HG02571 (cell line): ENCODE measurements around the gene CLASP1.
"Not testable (repeated sequence)": the region's sequence is repeated elsewhere in the genome, so short reads cannot be mapped to it uniquely, and the experiment has no call there.

ENCODE experiments used
- ATAC-seq: cut with Tn5 transposase; IDR thresholded peaks from one replicate; pipeline ENCODE4 v1.9.1; 2021; ENCODE audit warnings: mild to moderate bottlenecking, moderate library complexity; ENCODE audit not compliant: unreplicated experiment

Gene CLASP1

DNA sequence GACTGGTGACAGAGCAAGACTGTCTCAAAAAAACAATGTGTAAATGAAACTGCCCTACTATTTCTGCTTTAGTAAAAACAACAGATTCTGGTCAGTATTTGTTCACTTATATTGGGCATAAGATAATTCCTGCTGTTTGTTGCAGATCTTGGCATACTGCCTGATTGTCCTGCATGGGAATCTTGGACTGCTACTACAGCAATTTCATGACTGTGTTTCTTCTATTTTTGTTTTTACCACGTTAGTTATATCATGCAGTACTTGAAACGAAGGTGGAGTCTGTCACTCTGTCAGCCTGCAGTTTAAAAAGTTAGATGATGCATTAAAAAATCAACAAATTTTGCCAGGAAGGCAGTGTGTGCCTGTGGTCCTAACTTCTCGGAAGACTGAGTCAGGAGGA is 14.2 kb upstream of the CLASP1 start:
- ATAC-seq = no peak

DNA sequence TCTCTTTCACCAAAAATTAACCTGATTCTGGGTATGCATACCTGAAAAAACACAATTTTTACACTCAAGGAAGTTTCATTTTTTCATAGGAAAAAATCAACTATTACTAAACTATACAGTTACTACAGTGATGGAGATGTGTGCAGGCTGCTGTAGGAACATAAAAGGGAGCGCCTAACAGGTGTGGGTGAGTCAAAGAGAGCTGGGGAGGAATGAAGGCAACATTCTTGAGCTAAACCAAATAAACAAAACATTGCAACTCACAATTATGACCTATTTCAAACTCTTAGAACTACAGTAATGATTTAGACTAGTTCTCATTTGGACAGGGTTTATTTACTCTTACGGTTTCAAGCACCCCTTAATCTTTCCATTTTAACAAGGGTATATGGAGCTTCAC is 13.4 kb upstream of the CLASP1 start:
- ATAC-seq = no peak

- ATAC-seq = no peak
Observed at GRCh38 chr2:121659933-121660332, 10.7 kb upstream of the CLASP1 start.

DNA sequence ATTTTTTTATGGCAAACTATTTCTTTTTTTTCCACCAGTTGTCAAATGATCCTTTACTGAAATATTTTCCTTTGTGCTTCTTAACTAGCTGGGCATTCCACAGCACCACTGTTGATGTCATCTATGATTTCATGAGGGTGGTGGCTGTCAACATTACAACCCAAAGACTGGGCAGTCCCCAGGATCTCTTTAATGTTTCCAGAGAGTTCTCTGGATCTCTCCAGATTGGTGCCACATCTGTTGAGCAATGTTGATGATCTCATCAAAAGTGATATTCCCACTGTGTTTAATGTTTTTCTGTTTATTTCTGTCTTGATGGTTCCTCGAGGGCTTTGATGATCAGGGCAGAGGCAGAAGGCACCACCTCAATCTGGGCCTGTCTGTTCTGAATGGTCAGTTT is 9.1 kb upstream of the CLASP1 start:
- not testable (repeated sequence) for ATAC-seq

DNA sequence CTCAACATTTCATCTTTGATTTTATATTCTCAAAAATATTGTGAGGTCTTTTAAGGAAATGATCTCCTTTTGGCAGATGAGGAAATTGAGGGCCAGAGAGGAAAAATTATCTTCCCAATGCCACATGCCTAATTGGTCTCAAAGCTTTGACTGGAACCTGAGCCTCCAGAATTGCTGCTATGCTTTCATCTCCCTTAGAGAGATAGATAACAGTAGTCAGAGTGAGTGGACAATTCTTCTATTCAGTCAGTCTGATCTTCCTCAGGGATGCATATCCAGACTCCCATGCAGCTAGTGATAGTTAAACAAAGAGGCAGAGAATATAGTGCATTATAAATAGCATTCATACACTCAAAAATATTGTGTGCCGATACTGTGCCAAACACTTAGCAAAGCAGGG is 3.8 kb upstream of the CLASP1 start:
- ATAC-seq = no peak

DNA sequence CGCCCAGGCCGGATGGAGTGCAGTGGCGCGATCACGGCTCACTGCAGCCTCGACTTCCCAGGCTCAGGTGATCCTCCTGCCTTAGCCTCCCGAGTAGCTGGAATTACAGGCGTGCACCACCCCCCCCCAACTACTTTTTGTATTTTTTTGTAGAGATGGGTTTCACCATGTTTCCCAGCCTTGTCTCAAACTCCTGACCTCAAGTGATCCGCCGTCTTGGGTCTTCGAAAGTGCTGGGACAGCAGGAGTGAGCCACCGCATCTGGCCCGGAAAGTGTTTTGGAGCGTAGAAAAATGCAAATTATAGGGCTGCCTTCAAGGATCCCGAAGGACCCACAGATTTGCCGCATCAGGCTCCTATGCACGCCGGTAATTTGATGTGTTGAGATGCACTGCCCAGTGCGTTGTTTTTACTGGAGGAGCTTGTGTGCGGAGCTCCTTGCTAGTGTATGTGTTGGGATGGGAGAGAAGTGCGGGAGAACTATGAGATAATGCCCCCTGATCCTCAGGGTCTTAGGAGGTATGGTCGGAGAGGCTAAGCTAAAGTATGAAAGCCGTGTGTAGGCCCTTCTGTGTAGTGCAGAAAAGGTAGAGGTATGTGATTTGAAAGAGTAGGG is 1.2 kb upstream of the CLASP1 start:
- no peak for ATAC-seq

- ATAC-seq = peak; percentile 91
Observed at GRCh38 chr2:121649596-121650314, 493 bp upstream of the CLASP1 start.

DNA sequence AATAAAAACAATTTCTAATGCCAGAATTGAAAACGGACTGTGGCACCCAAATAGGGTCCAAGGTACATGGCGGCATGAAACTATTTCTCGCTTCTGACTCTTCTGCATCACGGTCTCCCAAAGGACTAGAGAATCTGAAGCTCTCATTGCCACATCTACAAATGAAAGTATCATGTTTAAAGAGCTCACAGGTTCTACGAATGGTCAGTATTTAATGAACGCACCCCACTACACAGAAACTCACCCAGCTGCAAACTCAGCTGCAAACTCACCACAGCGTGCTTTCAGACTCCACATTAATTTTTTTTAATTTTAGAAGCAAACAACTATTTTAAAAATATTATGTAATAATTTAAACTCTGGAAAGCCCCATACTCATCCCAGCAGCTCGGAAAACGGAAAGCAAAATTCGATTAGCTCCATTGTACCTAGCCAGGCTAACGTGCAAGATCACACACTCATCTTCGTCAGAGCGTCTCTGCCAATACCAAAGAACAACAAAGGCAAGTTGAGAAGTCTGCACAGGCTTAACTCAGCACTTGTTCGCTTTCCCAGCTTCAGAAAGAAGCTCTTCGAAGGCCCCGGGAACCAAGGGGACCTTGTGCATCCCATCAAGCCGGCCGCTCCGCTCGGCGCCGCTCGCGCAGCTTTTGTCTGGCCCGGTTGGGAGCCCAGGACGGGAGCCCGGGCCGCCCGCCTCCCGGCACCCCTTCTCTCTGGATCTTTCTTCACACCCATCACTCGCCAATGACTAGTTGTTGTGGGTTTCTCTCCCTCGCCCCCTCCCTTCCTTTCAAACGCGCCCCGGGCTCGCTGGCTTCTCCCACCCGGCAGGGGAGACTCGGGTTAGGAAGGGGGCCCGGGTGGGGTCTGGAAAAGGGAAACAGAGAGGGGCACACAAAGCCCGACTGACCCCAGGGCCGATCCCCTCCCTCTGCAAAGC is 785 bp downstream of the CLASP1 start:
- ATAC-seq = peak; percentile 23

DNA sequence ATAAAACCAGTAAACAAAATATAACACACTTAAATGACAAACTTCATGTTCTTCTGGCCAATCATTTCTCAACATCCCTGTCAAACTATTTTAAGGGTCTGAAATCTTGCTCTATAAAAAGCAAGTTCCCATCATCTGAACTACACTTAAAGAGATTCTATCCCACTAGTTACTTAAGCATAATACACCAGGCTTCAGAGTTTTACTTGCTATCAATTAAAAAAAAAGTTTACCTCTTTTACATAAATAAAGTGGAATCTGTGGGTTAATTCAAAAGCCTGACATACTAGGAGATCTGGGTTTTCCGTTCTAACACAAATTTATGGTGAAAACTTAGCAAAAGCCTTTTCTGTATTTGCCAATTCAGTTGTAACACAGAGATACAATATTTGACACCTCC is 1.9 kb downstream of the CLASP1 start:
- ATAC-seq = no peak

- ATAC-seq = no peak
Observed at GRCh38 chr2:121644715-121645114, 4.5 kb downstream of the CLASP1 start.

- ATAC-seq = no peak
Observed at GRCh38 chr2:121643877-121644276, 5.4 kb downstream of the CLASP1 start.

- no peak for ATAC-seq
Observed at GRCh38 chr2:121640380-121641316, 8.6 kb downstream of the CLASP1 start.

DNA sequence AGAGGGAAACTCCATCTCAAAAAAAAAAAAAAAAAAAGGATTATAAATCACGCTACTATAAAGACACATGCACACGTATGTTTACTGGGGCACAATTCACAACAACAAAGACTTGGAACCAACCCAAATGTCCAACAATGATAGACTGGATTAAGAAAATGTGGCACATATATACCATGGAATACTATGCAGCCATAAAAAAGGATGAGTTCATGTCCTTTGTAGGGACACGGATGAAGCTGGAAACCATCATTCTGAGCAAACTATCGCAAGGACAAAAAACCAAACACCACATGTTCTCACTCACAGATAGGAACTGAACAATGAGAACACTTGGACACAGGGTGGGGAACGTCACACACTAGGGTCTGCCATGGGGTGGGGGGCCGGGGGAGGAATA is 9.4 kb downstream of the CLASP1 start:
- ATAC-seq = not testable (repeated sequence)

GRCh38 chr2:121638333-121638732 is 10.9 kb downstream of the CLASP1 start:
- no peak for ATAC-seq

DNA sequence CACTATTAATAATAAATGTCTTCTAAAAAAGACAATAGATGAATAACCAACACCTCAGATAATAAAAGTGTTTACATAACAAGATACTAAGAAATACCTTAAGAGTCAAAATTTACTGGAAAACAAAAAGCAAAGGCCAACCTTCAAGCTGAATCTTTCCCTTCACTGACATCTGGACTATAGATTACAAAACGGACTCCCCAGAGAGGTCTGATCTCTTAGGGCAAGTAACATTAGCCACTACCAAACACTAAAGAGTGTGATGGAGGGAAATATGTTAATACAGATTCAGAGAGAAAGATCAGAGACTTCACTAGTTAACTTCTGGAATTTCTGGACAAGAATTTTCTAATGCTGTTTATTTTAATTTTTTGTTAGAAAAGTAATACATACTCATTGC is 13.9 kb downstream of the CLASP1 start:
- ATAC-seq = no peak

GRCh38 chr2:121634354-121635307 is 14.6 kb downstream of the CLASP1 start:
- ATAC-seq = no peak

- ATAC-seq = no peak
Observed at GRCh38 chr2:121633463-121633862, 15.8 kb downstream of the CLASP1 start.

DNA sequence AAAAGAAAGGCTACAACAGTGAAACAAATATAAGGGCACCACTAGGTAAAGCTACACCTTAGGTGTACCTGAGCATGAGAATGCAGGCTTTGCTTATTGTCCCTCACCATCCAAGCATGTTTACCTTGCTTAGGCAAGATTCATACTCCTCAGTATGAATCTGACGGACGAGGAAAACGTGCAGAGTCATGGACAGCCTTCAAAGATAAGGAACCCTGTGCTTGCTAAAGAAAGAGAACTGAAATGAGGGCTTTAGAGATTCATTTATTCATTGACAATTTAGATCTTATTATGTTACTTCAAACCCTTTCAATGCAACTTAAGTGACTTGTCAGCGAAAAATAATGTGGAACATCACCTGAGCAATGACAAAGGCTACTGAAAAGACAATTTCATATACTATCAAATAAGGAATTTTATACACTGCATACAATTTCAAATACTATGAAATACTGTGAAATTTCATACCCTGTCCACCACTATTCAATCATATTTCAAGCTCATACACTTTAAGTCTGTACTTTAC is 21.7 kb downstream of the CLASP1 start:
- ATAC-seq = no peak
